HG03571 (cell line): ENCODE data around the gene TSPAN17.

Experiments used
- ATAC-seq: cut with Tn5 transposase; IDR thresholded peaks from one replicate; pipeline ENCODE4 v1.9.1; 2021; ENCODE audit not compliant: unreplicated experiment

Gene TSPAN17

DNA sequence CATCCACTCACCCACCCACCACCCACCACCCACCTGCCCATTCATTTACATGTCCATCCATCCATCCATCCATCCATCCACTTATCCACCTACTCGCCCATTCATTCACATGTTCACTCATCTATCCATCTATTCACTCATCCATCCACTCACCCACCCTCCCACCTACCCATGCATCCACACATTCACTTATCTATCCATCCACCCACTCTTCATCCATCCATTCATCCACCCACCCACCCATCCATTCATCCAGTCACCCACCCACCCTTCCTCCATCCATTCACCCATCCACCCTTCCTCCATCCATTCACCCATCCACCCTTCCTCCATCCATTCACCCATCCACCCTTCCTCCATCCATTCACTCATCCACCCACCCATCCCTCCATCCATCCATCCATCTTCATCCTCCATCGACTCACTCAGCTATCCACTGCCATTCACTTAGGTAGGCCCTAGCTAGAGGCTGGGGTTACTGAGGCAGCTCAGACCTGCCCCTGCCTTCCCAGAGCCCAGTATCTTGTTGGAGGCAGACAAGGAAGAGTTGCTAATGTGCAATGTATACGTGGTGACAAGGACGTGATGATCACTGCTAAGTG lies 12.7 kb downstream of the TSPAN17 start:
- no peak for ATAC-seq

DNA sequence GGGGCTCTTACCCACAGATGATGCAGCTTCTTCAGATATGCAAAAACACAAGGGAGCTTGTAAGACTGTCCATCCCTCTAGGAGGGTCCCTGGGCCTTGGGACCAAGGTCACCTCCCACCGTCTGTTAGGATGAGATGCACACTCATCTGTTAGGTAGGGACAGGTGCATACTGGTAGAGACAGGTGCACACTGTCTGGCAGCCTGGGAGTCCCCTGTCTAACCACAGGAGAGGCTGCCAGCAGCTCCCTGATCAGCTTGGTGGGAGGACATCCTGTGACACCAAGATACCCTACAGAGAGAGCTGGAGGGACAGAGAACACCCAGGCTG lies 13.2 kb downstream of the TSPAN17 start:
- peak; percentile 13 for ATAC-seq

DNA sequence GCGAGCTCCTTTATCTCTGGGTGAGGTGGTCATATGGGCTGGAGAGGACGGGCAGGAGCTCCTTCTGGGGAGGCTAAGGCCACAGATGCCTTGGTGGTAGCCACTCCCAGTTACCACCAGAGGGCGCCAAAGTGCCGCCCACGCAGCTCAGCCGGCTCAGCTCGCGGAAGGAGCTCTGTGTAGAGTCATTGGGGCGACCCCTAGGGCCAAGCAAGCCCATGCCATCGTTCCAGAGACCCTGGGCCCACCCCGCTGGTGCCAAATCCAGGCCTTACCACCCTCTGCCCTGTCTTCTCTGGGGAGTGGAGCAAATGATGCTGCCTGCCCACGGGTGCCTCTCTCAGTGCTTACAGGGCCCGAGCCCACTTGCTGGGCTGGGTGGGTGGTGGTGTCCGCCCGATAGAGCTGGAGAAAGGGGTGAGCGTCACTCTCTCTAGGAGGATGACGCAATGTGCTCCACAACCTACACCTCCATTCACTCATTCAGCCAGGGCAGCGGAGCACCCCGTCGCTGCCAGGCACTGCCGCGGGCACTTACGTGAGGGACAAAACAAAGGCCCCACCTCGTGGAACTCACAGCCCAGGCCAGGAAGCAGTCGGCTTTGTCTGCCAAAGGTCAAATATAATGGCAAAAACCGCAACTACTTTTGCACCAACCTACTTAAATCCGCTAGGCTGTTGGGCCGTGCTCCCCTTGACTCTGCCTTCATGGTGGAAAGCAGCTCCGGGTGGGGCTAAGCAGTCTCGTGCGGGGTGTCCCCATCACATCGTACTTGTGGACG lies 13.8 kb downstream of the TSPAN17 start:
- peak; percentile 44 for ATAC-seq

DNA sequence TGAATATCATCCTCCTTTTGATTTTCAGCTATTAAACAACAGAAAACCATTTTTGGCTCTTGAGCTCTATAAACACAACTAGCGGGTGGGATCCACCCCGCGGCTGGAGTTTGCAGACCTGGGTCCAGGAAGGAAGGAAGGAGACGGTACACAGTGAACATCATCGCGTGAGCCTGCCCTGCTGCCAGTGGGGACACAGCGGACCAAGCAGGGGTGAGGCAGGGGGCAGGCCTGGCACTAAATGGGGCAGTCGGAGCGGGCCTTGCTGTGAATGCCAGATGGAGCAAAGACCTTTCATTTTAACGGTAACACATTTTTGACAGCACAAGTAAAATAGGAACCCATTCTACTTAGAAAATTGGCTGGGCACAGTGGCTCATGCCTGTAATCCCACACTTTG lies 14.4 kb downstream of the TSPAN17 start:
- ATAC-seq, result no peak

DNA sequence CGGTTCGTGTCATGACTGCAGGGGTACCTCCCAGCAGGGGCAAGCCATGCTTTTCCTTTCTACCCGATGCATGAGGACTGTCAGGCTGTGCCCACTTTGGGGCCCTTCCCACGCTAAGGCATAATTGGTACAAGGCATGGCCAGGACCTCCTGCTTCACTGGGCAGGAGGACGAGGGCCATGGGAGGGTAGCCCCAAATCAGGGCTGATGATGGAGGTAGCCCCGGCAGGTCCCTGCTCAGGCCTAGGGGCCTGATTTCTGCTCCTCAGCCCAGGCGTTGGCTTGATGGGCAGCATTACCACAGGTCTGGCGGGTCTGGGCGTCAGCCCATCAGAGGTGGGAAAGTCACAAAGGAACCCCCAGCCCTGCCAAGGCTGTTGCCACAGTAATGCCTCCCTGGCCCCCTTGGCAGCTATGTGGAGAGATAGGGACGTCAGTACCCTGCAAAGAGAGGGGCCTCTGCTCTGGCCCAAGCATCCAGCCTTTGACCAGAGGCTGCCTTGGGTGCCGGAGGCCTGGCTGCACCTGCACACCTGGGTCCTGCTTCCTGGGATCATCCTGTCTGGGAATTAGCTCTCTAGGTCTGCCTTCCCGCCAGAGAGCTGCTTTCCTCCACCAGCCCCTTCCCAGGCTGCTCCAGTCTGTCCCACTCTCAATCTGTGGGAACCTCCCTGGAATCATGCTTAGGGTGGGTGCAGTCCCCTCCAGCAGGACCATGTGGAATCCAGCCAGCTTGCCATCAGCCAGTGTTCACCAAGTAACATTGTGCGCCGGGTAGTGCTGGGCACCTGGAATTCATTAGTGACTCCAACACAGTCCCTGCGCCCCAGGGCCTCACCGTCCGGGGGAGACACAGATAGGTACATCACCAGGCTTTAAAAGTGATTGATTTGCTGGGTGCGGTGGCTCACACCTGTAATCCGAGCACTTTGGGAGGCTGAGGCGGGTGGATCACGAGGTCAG lies 15.4 kb downstream of the TSPAN17 start:
- no peak for ATAC-seq

GRCh38 chr5:176663566-176663965 lies 16.3 kb downstream of the TSPAN17 start:
- no peak for ATAC-seq

DNA sequence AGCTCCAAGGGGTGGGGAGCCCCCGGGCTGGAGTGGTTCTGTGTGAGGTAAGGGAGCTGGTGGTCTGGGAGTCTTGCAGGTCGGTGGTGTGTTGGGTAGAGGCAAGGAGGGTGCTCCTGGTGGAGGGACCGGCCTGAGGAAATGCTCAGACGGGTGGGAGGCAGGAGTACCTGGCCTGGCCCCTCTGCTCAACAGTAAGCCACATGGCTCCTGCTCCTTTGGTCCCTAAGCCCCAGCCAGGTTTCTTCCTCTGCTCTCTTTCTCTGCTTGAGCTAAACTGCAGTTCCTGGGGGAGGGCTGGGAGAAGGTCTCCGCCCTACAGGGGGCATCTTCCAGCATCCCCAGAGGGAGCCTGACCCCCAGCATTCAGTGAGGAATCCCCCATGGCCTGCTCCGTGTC lies 17.2 kb downstream of the TSPAN17 start:
- ATAC-seq, result no peak

DNA sequence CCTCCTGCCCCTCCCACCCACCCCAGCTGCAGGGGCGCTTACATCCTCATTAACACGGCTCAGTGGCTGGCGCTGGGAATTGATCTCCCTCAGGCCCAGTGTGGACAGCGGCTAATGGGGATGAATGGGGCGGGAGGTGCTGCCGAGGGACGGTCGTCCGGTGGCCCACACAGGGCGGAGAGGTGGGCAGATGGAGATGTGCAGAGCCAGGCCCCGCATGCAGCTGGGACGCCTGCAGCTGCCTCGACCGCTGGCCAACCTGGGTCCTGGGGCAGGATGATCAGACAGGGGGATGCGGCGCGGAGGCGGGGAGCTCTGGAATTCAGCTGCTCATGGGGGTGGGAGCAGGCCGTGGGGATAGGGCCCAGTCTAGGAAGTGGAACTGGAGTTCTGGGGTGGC lies 17.6 kb downstream of the TSPAN17 start:
- no peak for ATAC-seq

- ATAC-seq, result no peak
Observed at GRCh38 chr5:176665517-176665916, 18.2 kb downstream of the TSPAN17 start.

DNA sequence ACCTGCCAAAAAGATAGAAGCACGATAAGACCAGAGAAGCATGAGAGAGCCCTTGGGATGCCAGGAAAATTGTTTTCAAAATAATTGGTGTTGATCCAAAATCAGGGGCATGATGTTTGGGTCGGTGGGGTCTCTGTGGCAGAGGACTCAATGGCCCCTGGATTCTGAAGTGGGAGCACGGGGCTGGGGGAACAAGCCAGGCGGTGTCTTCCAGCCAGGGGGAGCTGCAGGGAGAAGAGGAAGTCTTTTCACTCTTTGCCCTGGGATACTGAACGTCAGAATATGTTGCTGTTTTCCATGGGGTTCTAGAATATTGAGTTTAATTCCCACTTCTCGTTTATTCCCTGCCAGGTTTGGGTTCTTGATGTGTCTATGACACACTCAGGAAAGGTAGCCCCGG lies 20.4 kb downstream of the TSPAN17 start:
- ATAC-seq, result no peak

DNA sequence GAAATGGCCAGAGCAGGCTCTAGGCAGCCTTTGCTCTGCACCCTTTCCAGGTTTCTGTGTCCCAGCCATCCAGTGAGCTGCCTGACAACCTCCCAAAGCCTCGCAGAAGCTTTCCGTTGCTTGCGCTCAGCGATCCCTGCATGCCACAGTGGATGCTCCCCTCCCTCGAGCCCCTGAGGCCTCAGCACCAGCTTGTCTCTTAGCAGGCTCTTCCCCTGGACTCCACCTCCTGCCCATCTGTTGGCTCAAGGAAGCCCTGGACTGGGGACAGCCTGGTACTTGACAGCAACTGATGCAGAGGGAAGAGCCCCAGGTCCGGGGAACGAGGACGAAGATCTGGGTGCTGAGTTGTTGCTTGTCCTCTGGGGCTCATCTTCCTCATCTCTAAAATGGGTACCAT lies 23.2 kb downstream of the TSPAN17 start:
- no peak for ATAC-seq

DNA sequence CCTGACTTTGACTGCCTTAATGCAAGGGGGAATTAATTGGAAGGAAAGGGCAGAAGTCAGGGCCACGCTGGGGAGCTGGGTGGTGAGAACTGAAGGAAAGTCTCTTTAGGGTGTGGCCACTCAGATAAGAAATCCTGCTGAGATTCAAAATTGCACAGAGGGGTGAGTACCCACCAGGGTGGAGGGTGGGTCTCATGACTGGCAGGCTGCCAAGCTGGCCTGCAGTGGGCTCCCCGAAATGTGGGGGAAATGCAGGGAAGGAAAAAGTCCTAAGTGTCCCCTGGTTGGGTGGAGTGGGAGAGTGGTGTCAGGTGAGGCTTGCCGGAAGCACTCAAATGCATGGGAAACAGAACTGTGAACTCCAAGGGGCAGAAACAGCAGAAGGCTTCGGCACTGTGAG lies 24.1 kb downstream of the TSPAN17 start:
- no peak for ATAC-seq

DNA sequence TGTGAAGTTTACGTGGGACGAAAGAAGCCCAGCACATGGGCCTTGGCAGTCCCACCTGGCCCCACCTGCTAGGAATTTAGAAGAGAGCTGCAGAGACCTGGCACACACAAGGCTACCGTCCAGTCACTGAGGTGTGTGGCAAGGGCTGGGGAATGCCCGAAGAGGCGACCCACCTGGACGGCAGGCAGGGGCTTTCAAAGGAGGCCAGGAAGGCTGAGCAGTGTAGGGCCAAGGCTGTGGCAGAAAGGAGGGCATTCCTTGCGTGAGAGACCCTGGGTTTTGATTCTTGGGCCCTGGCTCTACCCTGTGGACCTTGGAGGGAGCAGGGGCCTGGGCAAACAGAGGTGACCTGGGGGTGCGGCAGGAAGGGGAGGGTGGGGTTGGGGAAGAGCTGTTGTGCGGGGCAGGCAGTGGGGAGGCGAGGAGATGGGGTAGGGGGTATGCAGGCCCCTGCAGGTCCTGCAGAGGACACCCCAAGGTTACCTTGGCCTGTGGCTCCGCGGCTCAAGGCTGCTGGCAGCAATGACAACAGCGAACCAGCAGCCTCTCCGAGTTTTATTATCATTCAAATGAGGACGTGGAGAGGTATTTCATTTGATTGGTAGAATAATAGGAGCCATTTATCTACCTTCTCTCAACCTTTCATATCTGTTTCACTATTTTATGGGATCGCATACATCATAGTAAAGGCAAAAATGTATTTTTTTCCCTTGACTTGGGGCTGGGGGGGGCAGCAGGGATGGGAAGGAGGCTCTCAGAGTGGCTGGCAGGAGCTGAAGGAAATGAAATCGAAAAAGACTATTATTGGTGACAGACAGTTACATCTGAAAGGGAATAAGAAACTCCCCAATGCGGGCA lies 24.8 kb downstream of the TSPAN17 start:
- ATAC-seq, result no peak

DNA sequence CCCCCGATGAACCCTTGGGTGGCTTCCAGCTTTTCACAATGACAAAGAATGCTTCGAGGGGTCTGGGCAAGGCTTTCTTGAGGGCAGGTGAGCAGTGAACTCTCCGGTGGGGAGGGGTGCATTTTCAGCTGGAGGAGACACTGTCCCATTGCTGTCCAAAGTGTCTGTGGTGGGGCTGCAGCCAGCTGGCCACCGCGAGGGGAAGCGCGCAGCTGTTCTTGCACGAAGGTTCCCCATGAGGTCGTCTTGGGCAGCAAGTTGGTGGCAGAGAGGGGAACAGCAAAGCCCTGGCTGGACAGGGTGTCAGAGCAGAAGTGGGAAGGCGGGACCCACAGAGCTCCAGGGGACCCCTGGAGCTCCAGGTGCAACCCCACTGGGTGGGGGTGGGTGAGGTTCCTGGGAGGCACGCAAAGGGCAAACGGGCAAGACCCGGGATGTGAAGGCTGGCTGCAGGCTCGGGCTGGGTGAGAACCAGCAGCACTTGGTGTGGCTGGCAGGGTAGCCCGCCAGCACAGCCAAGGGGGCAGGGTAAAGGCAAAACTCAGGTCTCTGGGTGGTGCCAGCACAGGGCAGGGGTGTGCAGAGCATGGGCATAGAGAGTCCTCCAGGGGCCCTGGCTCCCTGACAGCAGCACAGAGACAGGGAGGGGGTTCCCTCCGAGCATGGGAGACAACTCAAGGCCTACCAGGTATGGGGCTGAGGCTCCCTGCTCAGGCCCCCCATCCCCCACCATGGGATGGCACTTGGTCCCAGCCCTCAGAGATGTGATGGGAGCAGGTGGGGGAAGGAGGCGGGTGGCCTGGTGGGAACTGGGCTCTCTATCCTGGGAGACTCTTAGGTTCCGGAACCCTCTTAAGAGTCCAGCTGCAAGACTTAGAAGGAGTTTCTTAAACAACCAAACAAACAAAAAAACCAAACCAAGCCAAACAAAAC lies 26.6 kb downstream of the TSPAN17 start:
- no peak for ATAC-seq

DNA sequence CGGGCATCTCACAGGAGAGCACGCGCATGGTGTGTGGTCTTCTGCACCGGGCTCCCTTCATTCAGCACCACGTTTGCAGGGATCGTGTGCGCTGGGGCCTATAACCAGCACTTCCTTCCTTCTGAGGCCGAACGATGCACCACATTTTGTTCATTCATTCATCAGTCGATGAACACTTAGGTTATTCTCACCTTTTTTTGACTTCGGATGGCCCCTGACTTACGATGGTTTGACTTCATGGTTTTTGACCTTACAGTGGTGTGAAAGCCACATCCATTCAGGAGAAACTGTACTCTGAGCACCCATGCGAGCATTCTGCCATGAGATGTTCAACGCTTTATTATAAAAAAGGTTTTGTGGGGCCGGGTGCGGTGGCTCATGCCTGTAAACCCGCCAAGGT lies 27.5 kb downstream of the TSPAN17 start:
- no peak for ATAC-seq

- no peak for ATAC-seq
Observed at GRCh38 chr5:176675676-176676360, 28.5 kb downstream of the TSPAN17 start.

- peak; percentile 84 for ATAC-seq
Observed at GRCh38 chr5:176676361-176676824, 29.1 kb downstream of the TSPAN17 start.

DNA sequence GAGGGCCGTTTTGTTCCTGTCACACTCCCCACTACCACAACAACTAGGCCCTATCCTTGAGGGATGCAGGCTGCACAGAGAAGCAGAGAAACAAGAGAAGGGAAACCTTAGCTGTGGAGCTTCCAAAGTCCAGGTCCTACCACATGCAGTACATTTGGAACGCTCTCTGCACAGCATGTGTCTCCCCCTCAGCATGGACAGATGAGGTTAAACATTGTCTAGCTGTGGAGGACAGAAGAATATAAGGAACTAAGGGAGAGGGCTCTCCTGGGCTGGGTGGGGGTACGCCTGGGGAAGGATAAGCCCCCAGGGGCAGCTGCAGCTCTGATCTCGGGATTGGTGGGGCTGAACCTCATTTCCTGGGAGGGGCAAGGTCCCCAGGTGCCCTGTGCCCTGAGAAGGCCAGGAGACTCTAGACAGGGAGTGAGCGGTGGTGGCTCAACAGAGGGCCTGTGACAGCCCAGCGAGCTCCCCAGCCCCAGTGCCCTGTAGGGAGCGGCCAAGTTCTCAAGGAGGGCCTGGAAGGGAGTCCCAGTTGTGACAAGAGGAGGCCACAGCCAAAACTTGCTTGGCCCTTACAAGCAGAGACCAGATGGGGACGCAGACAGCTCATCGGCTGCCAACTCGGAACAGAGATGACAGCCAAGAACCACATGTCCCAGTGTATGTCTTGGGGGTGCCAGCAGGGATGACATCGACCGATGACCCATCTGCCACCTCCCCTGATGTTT lies 30.1 kb downstream of the TSPAN17 start:
- no peak for ATAC-seq
